Nucleus accumbens (tissue), 56 donors: Measurements from ENCODE around the gene GCKR.

Experiments
- DNase-seq, 56 donors: peaks; one replicate each; lab custom pipeline; 2025; lab: John Stamatoyannopoulos, UW

The GCKR gene

DNA sequence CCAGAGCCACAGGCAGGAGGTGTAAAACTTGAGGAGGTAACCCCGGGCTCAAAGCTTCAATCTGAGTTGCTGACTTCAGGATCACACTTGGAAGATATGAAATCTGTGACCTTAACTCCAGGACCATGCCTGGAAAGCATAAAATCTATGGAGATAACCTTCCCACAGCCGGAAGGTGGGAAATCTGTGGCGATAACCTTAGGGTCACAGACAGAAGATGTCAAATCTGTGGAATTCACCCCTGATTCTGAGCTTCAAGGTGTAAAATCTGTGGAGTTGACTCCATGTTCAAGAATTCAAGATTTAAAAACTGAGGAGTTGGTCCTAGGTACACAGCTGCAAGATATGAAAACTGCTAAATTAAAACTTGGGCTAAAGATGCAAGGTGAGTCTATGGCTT lies 74.6 kb downstream of the GCKR start:
- no peak for DNase-seq

DNA sequence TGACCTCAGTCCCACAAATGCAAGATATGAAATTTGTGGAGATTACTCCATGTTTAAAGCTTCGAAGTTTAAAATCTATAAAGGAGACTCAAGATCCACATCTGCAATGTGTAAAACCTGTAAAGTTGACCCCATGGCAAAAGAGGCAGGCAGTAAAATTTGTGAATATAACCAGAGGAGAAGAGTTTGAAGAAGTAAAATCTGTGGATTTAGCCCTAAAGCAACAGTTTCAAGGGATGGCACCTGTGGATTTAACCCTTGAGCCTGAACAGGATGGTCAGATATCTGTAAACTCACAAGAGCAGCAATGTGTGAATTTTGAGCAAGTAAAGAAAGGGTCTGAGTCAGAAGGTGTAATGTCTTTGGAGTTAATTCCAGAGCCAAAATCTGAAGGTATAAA lies 75.0 kb downstream of the GCKR start:
- no peak for DNase-seq

DNA sequence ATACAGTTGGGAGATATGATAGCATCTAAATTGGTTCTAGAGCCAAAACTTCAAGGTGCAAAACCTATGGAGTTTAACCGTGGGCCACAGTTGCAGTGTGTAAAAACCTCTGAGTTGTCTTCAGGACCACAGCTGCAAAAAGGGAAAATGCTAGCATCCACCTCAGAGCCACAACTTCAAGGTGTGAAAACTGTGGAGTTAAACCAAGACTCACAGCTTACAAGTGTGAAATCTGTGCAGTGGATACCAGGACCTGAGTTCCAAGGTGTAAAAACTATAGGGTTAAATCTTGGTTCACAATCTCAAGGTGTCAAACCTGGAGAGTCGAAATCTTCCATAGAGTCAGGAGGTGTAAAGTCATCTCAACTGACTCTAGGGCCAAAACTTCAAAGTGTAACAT lies 75.8 kb downstream of the GCKR start:
- DNase-seq, result no peak

DNA sequence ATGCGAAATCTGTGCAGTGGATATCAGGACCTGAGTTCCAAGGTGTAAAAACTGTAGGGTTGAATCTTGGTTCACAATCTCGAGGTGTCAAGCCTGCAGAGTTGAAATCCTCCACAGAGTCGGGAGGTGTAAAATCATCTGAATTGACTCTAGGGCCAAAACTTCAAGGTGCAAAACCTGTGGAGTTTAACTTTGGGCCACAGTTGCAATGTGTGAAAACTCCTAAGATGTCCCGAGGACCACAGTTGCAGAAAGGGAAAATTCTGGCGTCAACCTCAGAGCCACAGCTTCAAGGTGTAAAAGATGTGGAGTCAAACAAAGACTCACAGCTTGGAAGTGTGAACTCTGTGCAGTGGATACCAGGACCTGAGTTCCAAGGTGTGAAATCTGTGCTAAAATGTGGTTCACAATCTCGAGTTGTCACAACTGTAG lies 76.4 kb downstream of the GCKR start:
- DNase-seq, result no peak
